GM23248 (cell line): Measurements from ENCODE around the gene ANKRD16. TPM values are rescaled to one million over a fixed set of nuclear protein-coding genes. Genes with fewer than 3 reads are reported as not detected.

Experiments
- DNase-seq: peaks from one replicate; pipeline ENCODE4 v3.0.0-alpha.2; 2015
- H2AFZ ChIP-seq: fragments of 200-600 bp; sonication (generic); 2 replicates; pipeline ENCODE4 v1.6.1; 2016; ENCODE audit warnings: antibody characterized with exemption
- H3F3A ChIP-seq: fragments of 200-600 bp; sonication (generic); 2 replicates; pipeline ENCODE4 v1.6.1; 2016; ENCODE audit warnings: mild to moderate bottlenecking, antibody characterized with exemption, mixed run types; ENCODE audit not compliant: insufficient read depth
- H3K27ac ChIP-seq: fragments of 200-600 bp; sonication (generic); 2 replicates; pipeline ENCODE4 v1.5.1; 2016; ENCODE audit warnings: mild to moderate bottlenecking
- H3K27me3 ChIP-seq: fragments of 200-600 bp; sonication (generic); replicated peaks from 2 replicates; pipeline ENCODE4 v1.6.1; 2016; ENCODE audit warnings: mild to moderate bottlenecking; ENCODE audit not compliant: insufficient read depth
- H3K36me3 ChIP-seq: fragments of 200-600 bp; sonication (generic); 2 replicates; pipeline ENCODE4 v1.6.1; 2016; ENCODE audit warnings: low read depth, mild to moderate bottlenecking
- H3K4me1 ChIP-seq: fragments of 200-600 bp; sonication (generic); 2 replicates; pipeline ENCODE4 v1.6.1; 2016; ENCODE audit warnings: mild to moderate bottlenecking; ENCODE audit not compliant: insufficient read depth
- H3K4me2 ChIP-seq: fragments of 200-600 bp; sonication (generic); one replicate; pipeline ENCODE4 v1.6.1; 2016; ENCODE audit warnings: mild to moderate bottlenecking; ENCODE audit not compliant: unreplicated experiment
- H3K4me3 ChIP-seq: fragments of 200-600 bp; sonication (generic); 2 replicates; pipeline ENCODE4 v1.5.1; 2016; ENCODE audit warnings: mild to moderate bottlenecking
- H3K79me2 ChIP-seq: fragments of 200-600 bp; sonication (generic); 2 replicates; pipeline ENCODE4 v1.6.1; 2016; ENCODE audit warnings: mild to moderate bottlenecking; ENCODE audit not compliant: insufficient read depth
- H3K9ac ChIP-seq: fragments of 200-600 bp; sonication (generic); 2 replicates; pipeline ENCODE4 v1.6.1; 2016; ENCODE audit warnings: mild to moderate bottlenecking
- H3K9me2 ChIP-seq: fragments of 200-600 bp; sonication (generic); 2 replicates; pipeline ENCODE4 v1.6.1; 2016; ENCODE audit warnings: mixed run types, mild to moderate bottlenecking, moderate library complexity; ENCODE audit not compliant: insufficient read depth
- H3K9me3 ChIP-seq: fragments of 200-600 bp; sonication (generic); one replicate; pipeline ENCODE4 v1.6.1; 2017; ENCODE audit warnings: low read depth
- H4K20me1 ChIP-seq: fragments of 200-600 bp; sonication (generic); 2 replicates; pipeline ENCODE4 v1.6.0; 2016; ENCODE audit not compliant: insufficient read depth
- EZH2 ChIP-seq: fragments of 200-600 bp; sonication (generic); IDR thresholded peaks from 2 replicates; pipeline ENCODE4 v1.6.1; 2018; ENCODE audit warnings: antibody characterized with exemption, mild to moderate bottlenecking; ENCODE audit not compliant: insufficient read depth, poor library complexity, severe bottlenecking
- EZH2phosphoT487 ChIP-seq: fragments of 200-600 bp; sonication (generic); IDR thresholded peaks from 2 replicates; pipeline ENCODE4 v1.6.1; 2018; ENCODE audit warnings: antibody characterized with exemption, moderate library complexity, mild to moderate bottlenecking, low read depth; ENCODE audit not compliant: insufficient read depth
- WGBS, 2 experiments: methylation state at CpG; one replicate each; pipeline ENCODE4 v1.1.6; 2015 to 2017; ENCODE audit warnings: low lambda C conversion rate in 2 of 2, low coverage in 1 of 2; ENCODE audit errors: missing lambda C conversion rate in 2 of 2; 5-methylcytosine and 5-hydroxymethylcytosine counted together
- in situ Hi-C: fragments of 300-500 bp; cut with MboI; formaldehyde crosslinking; loops from 2 replicates; pipeline ENCODE4 v1.15.0; 2020
- polyA plus RNA-seq: library from polyadenylated mRNA; unstranded; fragments of >200 nt; fragmentation: Nextera tagmentation; extraction: Ambion mirVana; gene quantifications from 2 replicates; pipeline ENCODE4 v1.2.1, GENCODE V29; 2016
- total RNA-seq: library from RNA; depleted of rRNA; stranded (reverse); fragments of >200 nt; shearing (Covaris generic); gene quantifications from 2 replicates; pipeline ENCODE4 v1.2.3, GENCODE V29; 2014; rRNA removed

Gene ANKRD16
- total RNA-seq (5.4 and 5.9 TPM in 2 replicates), polyA plus RNA-seq (2.7 and 3.1 TPM in 2 replicates)

DNA sequence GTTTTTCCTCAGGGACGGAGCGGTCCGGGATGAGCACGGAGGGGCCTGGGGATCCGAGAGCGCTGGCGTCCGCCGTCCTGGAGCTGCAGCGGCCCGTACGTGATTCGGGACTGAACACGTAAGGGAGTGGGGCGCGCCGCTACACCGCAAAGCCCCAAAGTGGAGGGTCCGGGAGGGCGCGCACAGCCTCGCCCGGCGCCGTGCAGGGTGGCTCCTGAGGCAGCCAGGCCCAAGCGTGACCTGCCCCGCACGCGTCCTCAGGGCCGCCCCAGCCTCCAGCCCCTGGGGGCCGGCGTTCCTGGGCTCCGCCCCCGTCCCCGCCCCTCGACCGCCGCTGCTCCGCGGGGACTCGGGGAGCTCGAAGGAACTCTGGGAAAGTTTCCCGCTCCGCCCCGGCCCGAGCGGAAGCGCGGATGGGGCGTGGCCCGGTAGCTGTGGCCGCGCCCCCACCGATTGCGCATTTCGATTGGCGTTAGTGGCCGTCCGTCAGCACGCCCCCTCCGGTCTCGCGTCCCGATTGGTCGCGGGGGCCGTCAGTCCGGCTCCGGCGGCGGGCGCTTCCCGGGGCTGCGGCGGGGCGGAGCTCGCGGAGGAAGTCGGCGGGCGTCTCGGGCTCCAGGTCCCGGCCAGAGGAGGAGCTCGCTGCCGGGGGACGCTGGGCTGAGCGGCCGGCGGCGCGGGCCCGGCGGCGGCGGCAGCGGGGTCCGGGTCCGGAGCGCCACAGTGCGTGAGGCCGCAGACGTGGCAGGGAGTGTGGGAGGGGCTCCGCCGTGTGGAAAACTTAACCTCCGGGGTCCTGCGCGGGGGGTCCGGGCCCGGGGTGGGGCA lies at the start of gene ANKRD16, which contains the start of gene FBH1:
Gene ANKRD16 (minus strand): TSS at position 270 of the 828 bp plus-strand sequence. CDS start 539 bp downstream, outside the sequence.
Gene FBH1 (plus strand): TSS at position 620 of the 828 bp plus-strand sequence. CDS start 103 bp downstream, at position 723.
- H4K20me1 ChIP-seq = no peaks in the 10 kb centered on the region
- H3K9ac ChIP-seq = peak within 1 kb of the TSS; percentile 92
- H3K4me2 ChIP-seq = peak within 1 kb of the TSS; percentile 93
- peak within 1 kb of the TSS; percentile 74 for H3K27ac ChIP-seq
- TF ChIP-seq EZH2 (no peak), EZH2phosphoT487 (no peak)
- H3K36me3 ChIP-seq = peaks cover 12% of the 10 kb centered on the region
- in situ Hi-C loops = no loop called here
- H2AFZ ChIP-seq = peak within 1 kb of the TSS; percentile 74
- DNase-seq = peak; percentile 99
- H3K9me3 ChIP-seq = no peaks in the 10 kb centered on the region
- peaks cover 66% of the 10 kb centered on the region for H3K79me2 ChIP-seq
- H3F3A ChIP-seq = no peaks in the 10 kb centered on the region; the same call in 1 of the 2 replicates
- no peaks in the 10 kb centered on the region for H3K27me3 ChIP-seq
- H3K4me1 ChIP-seq = peaks cover 20% of the 10 kb centered on the region
- H3K4me3 ChIP-seq = peak within 1 kb of the TSS; percentile 88
- WGBS, 2 experiments = 0 to 2% methylated on average over 37 to 77 of the region's 109 CpGs
- no peaks in the 10 kb centered on the region for H3K9me2 ChIP-seq

DNA sequence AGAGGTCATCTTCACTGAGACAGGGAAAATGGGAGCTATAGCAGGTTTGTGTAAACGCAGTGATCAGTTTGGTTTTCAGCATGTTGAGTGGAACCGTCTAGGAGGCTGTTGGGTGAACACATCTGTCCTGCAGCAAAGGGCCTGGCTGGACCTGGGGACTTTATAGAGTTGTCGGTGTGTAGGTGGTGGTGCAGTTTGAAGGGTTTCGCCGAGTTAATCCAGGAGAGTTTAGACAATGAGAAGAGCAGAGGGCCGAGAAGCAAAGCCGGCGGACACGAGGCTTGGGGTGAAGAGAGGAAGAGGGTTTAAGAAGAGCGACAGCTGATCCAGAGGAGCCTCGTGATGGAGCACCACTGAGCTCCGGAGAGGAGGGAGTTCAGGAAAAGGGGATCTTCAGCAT lies 48.6 kb upstream of the ANKRD16 start:
- Histone ChIP-seq H3K79me2 (no peaks in the 10 kb centered on the region), H2AFZ (no peak overlapping the region), H3K4me3 (no peak overlapping the region), H3K27me3 (no peaks in the 10 kb centered on the region), H3K4me2 (no peak overlapping the region), H3K9me3 (no peaks in the 10 kb centered on the region), H3F3A (peaks cover 5% of the 10 kb centered on the region; the same call in 1 of the 2 replicates), H3K27ac (no peak overlapping the region), H4K20me1 (no peaks in the 10 kb centered on the region), H3K36me3 (peaks cover 22% of the 10 kb centered on the region; the same call in 1 of the 2 replicates), H3K9ac (no peak overlapping the region), H3K4me1 (peaks cover 4% of the 10 kb centered on the region), H3K9me2 (no peaks in the 10 kb centered on the region)
- TF ChIP-seq EZH2 = no peak
- TF ChIP-seq EZH2phosphoT487 = no peak
- no peak for DNase-seq
- 81 to 85% methylated on average over 12 of the region's 12 CpGs for WGBS, 2 experiments
- in situ Hi-C loops = no loop called here

DNA sequence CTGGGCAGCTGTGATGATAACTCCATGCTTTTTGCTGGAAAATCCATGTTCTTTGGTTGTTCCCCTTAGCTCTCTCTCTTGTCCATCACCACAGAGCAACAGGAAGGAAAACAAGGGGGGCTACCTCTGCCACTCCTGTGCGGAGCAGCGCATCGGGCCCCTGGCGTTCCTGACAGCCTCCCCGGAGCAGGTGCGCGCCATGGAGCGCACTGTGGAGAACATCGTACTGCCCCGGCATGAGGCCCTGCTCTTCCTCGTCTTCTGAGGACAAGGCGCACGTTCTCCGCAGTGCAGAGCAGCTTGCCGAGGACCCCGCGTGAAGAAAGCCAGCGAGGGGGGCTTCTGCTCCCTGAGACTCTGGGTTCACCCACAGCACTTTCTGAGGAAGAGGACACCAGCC lies 47.3 kb upstream of the ANKRD16 start:
- Histone ChIP-seq H3K9me3 (no peaks in the 10 kb centered on the region), H4K20me1 (no peaks in the 10 kb centered on the region), H3K9me2 (no peaks in the 10 kb centered on the region), H3K79me2 (no peaks in the 10 kb centered on the region; the same call in 1 of the 2 replicates), H3K27ac (no peak overlapping the region), H3K9ac (no peak overlapping the region), H3K4me2 (no peak overlapping the region), H3K27me3 (no peaks in the 10 kb centered on the region), H2AFZ (no peak overlapping the region), H3F3A (no peaks in the 10 kb centered on the region; the same call in 1 of the 2 replicates), H3K4me3 (no peak overlapping the region), H3K36me3 (peaks cover 22% of the 10 kb centered on the region; the same call in 1 of the 2 replicates), H3K4me1 (no peaks in the 10 kb centered on the region)
- DNase-seq = no peak
- in situ Hi-C loops = no loop called here
- no peak for TF ChIP-seq EZH2phosphoT487
- TF ChIP-seq EZH2 = no peak
- 96 to 100% methylated on average over 17 to 18 of the region's 18 CpGs for WGBS, 2 experiments

DNA sequence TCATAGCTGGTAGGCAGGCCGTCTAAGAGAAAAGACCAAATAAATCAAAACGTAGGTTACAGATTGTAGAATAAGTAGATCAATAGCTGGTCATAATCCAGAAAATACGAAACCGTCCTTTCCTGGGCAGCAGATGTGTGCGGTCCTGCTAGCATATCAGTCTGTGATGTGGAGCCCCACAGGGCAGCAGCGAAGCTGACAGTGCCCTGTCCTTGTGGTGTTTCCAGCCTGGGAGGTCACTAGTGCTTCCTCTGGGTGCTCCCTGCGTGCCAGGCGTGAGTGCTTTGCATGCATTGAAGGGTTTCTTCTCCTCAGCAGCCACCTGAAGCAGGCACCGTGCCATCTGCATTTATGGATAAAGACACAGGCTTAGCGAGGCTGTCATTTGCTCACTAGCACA lies 45.9 kb upstream of the ANKRD16 start:
- TF ChIP-seq EZH2phosphoT487 (no peak), EZH2 (no peak)
- H3K9me2 ChIP-seq = no peaks in the 10 kb centered on the region
- H3F3A ChIP-seq = no peaks in the 10 kb centered on the region; the same call in 1 of the 2 replicates
- WGBS, 2 experiments = 92% methylated on average over 10 of the region's 10 CpGs
- H3K79me2 ChIP-seq = no peaks in the 10 kb centered on the region; the same call in 1 of the 2 replicates
- DNase-seq = no peak
- in situ Hi-C loops = no loop called here
- no peaks in the 10 kb centered on the region for H3K4me1 ChIP-seq
- no peaks in the 10 kb centered on the region for H3K27me3 ChIP-seq
- no peak overlapping the region for H3K27ac ChIP-seq
- H3K9me3 ChIP-seq = no peaks in the 10 kb centered on the region
- H3K36me3 ChIP-seq = peaks cover 34% of the 10 kb centered on the region; the same call in 1 of the 2 replicates
- no peak overlapping the region for H3K4me3 ChIP-seq
- H3K9ac ChIP-seq = no peak overlapping the region
- no peak overlapping the region for H3K4me2 ChIP-seq
- H2AFZ ChIP-seq = no peak overlapping the region
- H4K20me1 ChIP-seq = no peaks in the 10 kb centered on the region
